SHP77 (cell line): Measurements from ENCODE around the gene RNU1-3.
A peak's percentile ranks its signal among the peaks of the same experiment; 100 is the strongest.
"Not testable (repeated sequence)": the region's sequence is repeated elsewhere in the genome, so short reads cannot be mapped to it uniquely, and the experiment has no call there.

ENCODE experiments used
- DNase-seq, 2 experiments: peaks; one replicate each; lab custom pipeline; 2025; lab: John Stamatoyannopoulos, UW

The RNU1-3 gene

GRCh38 chr1:16666502-16667413, at the start of gene RNU1-3:
Gene RNU1-3 (minus strand): TSS chr1:16666948.
- not testable (repeated sequence) for DNase-seq

GRCh38 chr1:16713480-16713879, 46.7 kb upstream of the RNU1-3 start:
- not testable (repeated sequence) for DNase-seq

- not testable (repeated sequence) for DNase-seq
Measured at GRCh38 chr1:16712984-16713383, 46.2 kb upstream of the RNU1-3 start.

- DNase-seq = not testable (repeated sequence)
Measured at GRCh38 chr1:16712582-16712981, 45.8 kb upstream of the RNU1-3 start.

- not testable (repeated sequence) for DNase-seq
Measured at GRCh38 chr1:16712131-16712530, 45.4 kb upstream of the RNU1-3 start.

- not testable (repeated sequence) for DNase-seq
Measured at GRCh38 chr1:16710618-16711017, 43.9 kb upstream of the RNU1-3 start.

GRCh38 chr1:16709659-16710087, 42.9 kb upstream of the RNU1-3 start:
- DNase-seq = peak in 1 of 2 experiments; percentile 19

GRCh38 chr1:16708704-16709103, 42.0 kb upstream of the RNU1-3 start:
- DNase-seq = not testable (repeated sequence)

- DNase-seq = not testable (repeated sequence)
Measured at GRCh38 chr1:16707130-16708093, 40.7 kb upstream of the RNU1-3 start.

- DNase-seq = not testable (repeated sequence)
Measured at GRCh38 chr1:16706302-16706701, 39.6 kb upstream of the RNU1-3 start.

GRCh38 chr1:16704502-16705100, 37.9 kb upstream of the RNU1-3 start:
- DNase-seq = not testable (repeated sequence)

GRCh38 chr1:16704076-16704475, 37.3 kb upstream of the RNU1-3 start:
- DNase-seq = not testable (repeated sequence)

GRCh38 chr1:16703602-16704001, 36.9 kb upstream of the RNU1-3 start:
- not testable (repeated sequence) for DNase-seq

- not testable (repeated sequence) for DNase-seq
Measured at GRCh38 chr1:16703141-16703540, 36.4 kb upstream of the RNU1-3 start.

GRCh38 chr1:16702280-16702679, 35.5 kb upstream of the RNU1-3 start:
- DNase-seq = not testable (repeated sequence)

GRCh38 chr1:16701189-16701588, 34.4 kb upstream of the RNU1-3 start:
- not testable (repeated sequence) for DNase-seq

GRCh38 chr1:16700138-16700895, 33.6 kb upstream of the RNU1-3 start:
- DNase-seq = not testable (repeated sequence)

- DNase-seq = not testable (repeated sequence)
Measured at GRCh38 chr1:16699440-16699839, 32.7 kb upstream of the RNU1-3 start.

GRCh38 chr1:16697152-16697551, 30.4 kb upstream of the RNU1-3 start:
- not testable (repeated sequence) for DNase-seq

GRCh38 chr1:16696507-16697150, 29.9 kb upstream of the RNU1-3 start:
- DNase-seq = peak; percentile 20 to 28
